GM12865 (cell line): ENCODE measurements around the gene MGMT.

Source experiments
- DNase-seq: peaks from one replicate; pipeline ENCODE4 v3.0.0; 2010; ENCODE audit warnings: low read depth
- H3K4me3 ChIP-seq: 2 replicates; pipeline ENCODE4 v1.5.1; 2011; ENCODE audit warnings: mild to moderate bottlenecking, low read depth, low read length, control low read depth
- TF ChIP-seq, protein P1 (sequence below): IDR thresholded peaks from 2 replicates; pipeline ENCODE4 v1.5.1; 2011; ENCODE audit warnings: low read length, control low read depth, low read depth, inconsistent platforms; ENCODE audit not compliant: insufficient read depth; ENCODE audit errors: missing control alignments

MGMT gene

DNA sequence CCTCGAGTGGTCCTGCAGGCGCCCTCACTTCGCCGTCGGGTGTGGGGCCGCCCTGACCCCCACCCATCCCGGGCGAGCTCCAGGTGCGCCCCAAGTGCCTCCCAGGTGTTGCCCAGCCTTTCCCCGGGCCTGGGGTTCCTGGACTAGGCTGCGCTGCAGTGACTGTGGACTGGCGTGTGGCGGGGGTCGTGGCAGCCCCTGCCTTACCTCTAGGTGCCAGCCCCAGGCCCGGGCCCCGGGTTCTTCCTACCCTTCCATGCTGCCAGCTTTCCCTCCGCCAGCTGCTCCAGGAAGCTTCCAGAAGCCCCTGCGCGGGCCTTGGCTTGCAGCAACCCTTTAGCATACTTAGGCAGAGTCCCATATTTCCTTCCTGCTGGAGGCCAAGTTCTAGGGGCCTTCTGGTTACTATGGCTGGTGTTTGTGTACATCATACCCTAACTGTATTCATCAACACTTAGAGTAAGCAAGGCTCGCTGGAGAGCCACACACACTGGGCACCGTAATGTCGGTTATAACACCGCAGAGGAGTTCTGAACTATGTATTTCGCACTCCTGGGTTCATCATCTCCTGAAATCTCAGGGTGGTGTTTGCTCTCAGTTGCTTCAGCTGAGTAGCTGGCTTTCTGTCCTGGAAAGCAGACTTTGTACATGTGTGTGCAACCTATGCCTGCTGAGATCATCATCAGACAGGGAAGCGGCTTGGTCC lies 471 bp downstream of the MGMT start:
- H3K4me3 ChIP-seq = peak overlapping the region; percentile 74
- peak; percentile 28 for DNase-seq
- TF ChIP-seq, protein P1, sequence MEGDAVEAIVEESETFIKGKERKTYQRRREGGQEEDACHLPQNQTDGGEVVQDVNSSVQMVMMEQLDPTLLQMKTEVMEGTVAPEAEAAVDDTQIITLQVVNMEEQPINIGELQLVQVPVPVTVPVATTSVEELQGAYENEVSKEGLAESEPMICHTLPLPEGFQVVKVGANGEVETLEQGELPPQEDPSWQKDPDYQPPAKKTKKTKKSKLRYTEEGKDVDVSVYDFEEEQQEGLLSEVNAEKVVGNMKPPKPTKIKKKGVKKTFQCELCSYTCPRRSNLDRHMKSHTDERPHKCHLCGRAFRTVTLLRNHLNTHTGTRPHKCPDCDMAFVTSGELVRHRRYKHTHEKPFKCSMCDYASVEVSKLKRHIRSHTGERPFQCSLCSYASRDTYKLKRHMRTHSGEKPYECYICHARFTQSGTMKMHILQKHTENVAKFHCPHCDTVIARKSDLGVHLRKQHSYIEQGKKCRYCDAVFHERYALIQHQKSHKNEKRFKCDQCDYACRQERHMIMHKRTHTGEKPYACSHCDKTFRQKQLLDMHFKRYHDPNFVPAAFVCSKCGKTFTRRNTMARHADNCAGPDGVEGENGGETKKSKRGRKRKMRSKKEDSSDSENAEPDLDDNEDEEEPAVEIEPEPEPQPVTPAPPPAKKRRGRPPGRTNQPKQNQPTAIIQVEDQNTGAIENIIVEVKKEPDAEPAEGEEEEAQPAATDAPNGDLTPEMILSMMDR = no peak

GRCh38 chr10:129468187-129468586 lies 1.1 kb downstream of the MGMT start:
- TF ChIP-seq, protein P1 = no peak
- no peak overlapping the region for H3K4me3 ChIP-seq
- DNase-seq = no peak

DNA sequence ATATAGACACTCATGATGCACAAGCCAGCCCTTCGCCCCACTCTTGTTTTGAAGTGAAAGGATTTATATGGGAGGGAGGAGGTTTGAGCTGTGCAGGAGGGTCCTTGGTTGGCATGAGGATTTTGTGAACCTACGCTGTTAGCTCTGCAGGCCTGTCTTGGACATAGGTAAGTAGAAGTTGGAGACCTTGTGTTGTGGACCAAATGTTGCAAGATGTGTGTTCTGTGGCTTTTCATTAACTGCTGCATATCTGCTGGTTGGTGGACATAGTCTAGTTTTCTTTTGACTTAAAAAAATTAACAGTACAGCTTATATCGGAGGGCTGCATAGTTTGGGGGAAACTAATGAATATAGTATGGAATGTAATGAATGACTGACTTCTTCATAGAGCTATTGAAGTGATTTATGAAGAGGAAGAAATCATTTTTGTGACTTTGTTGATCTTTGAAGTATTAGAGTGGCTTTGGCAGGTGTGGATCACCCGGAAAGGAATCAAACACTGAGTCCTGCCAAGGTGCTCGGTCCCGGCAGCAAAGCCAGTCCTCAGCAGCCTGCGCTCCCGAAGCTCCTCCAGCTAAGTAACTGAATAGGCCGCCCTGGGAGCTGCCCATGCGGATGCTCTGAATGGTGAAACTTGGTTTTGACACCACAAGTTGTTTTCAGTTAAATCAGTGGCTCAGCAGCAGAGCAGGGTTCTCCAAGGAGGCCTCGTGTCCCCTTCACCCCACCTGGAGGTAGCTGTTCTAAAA lies 3.2 kb downstream of the MGMT start:
- DNase-seq = no peak
- TF ChIP-seq, protein P1 = no peak
- no peak overlapping the region for H3K4me3 ChIP-seq

DNA sequence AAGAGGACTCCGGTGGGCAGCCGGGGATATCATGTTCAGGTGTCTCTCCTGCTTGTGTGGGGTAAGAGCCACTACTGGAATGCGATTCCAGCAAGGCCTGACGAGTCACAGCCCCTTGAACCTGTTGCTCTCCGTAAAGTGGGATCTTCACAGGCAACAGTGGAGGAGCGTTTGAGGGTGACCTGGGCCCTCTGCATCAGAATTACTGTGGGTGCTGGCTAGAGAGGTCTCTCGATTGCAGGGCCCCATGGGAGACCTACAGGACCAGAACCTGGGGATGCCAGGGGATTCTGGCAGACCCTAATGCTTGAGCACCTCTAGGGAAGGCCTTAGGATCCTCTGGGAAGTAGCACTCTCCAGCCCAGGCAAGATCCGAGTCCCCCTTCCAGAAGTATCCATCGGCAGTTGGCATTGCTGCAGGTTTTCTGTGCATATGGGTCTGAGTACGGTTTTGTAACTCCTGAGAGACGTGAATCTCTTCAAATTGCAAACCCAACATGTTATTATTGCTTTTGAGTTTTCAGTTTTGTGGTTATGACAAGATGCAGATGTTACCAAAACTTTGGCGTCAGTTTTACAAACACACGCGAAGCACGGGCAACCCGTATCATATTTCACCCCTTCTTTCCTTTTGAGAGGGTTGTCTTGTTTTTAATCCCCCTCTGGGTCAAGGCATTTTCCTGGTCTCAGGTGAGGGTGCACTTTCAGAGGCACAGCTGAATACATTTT lies 4.6 kb downstream of the MGMT start:
- TF ChIP-seq, protein P1 = no peak
- no peak for DNase-seq
- no peak overlapping the region for H3K4me3 ChIP-seq

- TF ChIP-seq, protein P1 = no peak
- no peak for DNase-seq
- H3K4me3 ChIP-seq = no peak overlapping the region
Measured at GRCh38 chr10:129472696-129473555, 5.9 kb downstream of the MGMT start.

- H3K4me3 ChIP-seq = no peak overlapping the region
- TF ChIP-seq, protein P1 = no peak
- no peak for DNase-seq
Measured at GRCh38 chr10:129474642-129475041, 7.6 kb downstream of the MGMT start.
